GM18508 (cell line): Measurements from ENCODE around the gene RERE.
"Not testable (repeated sequence)": the region's sequence is repeated elsewhere in the genome, so short reads cannot be mapped to it uniquely, and the experiment has no call there.

Source experiments
- ATAC-seq: cut with Tn5 transposase; IDR thresholded peaks from one replicate; pipeline ENCODE4 v1.9.1; 2021; ENCODE audit warnings: moderate number of reproducible peaks; ENCODE audit not compliant: insufficient read depth, unreplicated experiment

RERE gene

DNA sequence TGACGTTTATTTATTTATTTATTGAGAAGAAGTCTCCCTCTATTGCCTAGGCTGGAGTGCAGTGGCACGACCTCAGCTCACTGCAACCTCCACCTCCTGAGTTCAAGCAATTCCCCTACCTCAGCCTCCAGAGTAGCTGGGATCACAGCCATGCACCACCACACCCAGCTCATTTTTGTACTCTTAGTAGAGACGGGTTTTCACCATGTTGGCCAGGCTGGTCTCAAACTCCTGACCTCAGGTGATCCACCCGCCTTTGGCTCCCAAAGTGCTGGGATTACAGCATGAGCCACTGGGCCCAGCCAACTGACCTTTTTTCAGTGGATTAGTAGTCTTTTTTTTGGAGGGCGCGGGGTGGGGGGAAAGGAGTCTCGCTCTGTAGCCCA, 90.6 kb downstream of the RERE start:
- not testable (repeated sequence) for ATAC-seq

DNA sequence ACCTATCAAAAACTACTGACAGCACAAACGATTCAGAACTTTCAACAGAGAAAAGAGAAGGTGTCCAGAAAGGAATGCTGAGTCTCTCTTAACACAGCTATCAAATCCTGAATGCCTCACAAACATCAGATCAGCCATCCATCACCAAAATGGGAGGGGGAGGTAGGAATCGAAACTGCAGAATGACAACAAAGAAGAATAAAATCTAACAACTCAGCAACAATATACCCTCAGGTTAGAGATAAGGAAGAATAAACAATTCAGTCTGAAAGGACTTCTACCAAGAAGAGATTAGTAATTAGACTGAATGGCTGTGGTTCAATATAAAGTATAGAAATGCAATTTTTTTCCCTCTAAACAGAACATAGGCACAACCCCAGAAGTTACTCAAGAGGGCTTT, 94.4 kb downstream of the RERE start:
- ATAC-seq = no peak

DNA sequence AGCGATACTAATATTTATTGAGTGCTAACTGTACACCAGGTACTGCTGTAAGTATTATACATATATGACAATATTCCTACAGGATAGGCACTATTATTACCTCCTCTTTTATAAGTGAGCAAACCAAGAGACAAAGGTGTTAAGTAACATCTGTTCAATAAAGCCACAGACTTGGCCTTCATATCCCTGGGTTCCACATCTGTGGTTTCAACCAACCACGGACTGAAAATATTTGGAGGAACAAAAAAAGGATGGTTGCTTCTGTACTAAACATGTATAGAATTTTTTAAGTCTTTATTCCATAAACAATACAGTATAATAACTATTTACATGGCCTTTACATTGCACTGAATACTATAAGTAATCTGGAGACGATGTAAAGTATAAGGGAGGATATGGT, 95.1 kb downstream of the RERE start:
- no peak for ATAC-seq

- ATAC-seq = no peak
These were observed 95.6 kb downstream of the RERE start for GRCh38 chr1:8721679-8722324.

DNA sequence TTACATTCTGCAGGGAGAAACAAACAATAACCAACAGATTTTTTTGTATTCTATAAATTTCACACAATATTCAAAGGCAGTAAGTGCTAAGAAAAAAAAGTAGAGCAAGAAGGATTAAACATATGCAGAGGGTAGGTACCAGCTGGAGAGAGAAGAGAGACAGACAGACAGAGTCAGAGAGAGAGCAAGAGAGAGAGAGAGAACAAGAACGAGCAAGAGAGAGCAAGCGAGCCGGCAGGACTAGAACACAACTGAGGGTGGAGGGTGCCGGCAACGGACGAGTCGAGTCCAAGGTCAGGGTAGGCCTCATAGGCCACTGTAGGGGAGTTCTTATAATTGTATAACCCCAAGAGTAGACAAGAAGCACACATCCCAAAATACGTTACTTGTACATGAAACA, 97.1 kb downstream of the RERE start:
- no peak for ATAC-seq

- ATAC-seq = no peak
These were observed 98.5 kb downstream of the RERE start for GRCh38 chr1:8718850-8719361.

DNA sequence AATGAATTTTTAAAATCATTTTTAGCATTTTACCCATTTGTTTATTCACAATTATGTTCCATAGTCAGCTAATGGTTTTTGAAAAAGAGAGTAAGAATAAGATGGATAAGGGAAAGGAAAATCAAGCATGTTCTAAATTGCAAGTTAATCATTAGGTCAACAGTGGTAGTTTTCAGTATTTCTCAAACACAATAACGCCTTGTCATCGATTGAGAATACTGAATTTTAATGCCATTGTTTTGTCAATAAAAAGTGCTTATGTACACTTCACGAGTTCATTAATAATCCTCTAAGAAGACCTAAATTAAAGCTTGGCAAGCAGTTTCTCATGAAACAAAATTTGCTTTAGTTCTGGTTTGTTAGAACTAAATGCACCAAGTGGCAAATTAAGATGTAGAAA, 100.3 kb downstream of the RERE start:
- ATAC-seq = no peak

- ATAC-seq = no peak
These were observed 101.2 kb downstream of the RERE start for GRCh38 chr1:8716238-8716637.

DNA sequence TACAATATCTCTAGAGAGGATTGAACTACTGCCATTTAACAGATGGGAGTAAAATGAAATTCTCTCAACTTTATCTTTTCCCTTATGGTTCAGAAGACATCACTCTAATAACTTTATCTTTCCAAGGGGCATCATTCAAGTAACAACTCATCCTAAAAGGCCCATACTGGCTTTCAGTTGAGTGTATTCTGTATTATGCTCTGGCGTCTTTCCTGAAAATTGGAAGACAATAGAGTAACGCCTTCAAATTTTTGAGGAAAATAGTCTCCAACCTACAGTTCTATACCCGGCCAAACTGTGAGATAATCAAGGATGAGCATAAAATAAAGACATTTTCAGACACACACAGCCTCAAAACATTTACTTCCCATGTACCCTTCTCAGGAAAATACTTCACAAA, 103.3 kb downstream of the RERE start:
- no peak for ATAC-seq

DNA sequence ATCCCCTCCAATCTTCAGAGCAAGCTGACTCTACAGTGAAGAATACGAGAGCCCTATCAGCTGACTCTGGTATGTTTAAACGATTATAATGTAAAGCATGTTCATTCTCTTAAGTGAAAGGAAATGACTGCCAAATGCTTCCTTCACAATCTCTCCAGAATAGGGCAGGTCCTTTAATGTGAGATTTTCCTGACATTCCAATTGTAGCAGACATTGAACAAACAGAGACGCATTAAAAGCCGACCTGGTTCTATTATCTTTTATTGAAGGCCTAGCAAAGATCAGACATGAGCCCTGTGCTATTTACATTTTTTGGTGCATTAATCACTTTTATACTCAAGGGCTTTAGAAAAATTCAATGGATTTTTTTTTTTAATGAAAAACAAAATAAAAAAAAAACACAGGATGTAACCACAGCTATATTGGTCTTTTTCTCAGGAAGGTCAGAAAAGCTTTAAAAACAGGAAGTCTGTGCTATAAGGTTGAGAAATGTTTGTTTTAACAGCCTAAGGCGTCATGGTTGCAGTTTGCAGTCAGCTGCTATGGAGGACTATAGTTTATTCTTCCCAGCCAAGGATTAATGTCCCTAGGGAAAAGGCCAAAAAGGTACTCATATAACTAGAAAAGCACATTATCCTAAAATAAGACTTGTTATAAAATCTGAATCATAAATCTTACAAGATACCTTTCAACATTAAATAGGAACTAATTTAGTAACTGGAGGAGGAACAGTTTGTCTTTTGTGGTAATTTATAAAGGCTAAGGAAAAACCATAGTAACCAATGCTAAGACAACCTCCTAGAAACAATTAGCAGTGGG, 104.8 kb downstream of the RERE start:
- no peak for ATAC-seq

- ATAC-seq = no peak
These were observed 105.5 kb downstream of the RERE start for GRCh38 chr1:8711873-8712412.

- ATAC-seq = no peak
These were observed 106.3 kb downstream of the RERE start for GRCh38 chr1:8711151-8711550.

GRCh38 chr1:8708259-8708658, 109.2 kb downstream of the RERE start:
- no peak for ATAC-seq

- ATAC-seq = no peak
These were observed 110.4 kb downstream of the RERE start for GRCh38 chr1:8706995-8707396.

- ATAC-seq = no peak
These were observed 111.1 kb downstream of the RERE start for GRCh38 chr1:8706291-8706690.

- ATAC-seq = no peak
These were observed 112.5 kb downstream of the RERE start for GRCh38 chr1:8704866-8705506.

DNA sequence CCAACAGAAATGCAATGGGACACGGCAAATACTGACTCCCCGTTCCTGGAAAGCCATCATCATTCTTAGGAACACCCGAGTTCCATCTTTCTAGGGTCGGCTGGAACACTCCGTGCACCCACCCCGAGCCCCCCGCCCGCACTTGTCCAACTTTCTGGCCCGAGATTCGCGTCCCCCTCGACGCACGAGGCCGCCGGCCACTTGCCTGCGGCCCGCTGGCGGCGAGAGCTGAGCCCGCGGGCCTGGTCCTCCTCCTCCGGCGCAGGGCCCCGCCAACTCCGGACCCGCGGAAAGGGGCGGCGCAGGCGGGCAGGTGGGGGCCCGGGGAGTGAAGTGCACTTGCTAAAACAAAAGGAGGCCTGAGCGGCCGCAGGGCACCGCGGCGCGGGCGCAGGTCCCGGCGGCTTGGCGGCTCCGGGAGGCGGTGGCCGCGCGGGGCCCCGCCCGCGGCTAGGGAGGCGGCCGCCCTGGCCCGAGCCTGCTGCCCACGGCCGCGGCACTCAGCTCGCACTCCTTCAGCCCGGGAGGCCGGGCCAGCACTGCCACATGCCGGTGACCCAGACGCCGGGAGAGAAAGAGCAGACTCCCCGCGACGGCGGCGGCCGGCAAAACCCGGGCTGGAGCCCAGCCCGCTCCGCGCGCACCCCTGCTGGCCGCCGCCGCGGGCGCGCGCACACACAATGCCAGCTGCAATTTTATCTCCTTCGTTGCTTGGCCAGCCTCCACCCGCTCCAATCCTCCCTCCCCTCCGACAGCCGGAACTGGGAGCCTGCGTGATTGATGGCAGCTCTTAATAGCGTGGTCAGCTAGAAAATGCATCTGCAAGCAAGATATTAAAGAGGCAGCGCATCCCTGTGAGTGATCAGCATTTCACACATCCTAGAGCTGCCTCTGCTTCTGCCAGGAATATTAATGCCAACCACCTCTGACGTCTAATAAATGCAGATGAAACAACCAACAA, 114.3 kb downstream of the RERE start:
- ATAC-seq = no peak

GRCh38 chr1:8702472-8702849, 115.0 kb downstream of the RERE start:
- ATAC-seq = no peak

GRCh38 chr1:8701794-8702471, 115.5 kb downstream of the RERE start:
- no peak for ATAC-seq
